ENCODE results near the gene FBN2. TPM values are rescaled to one million over a fixed set of nuclear protein-coding genes. Genes with fewer than 3 reads are reported as not detected.
"Not testable (repeated sequence)": the region's sequence is repeated elsewhere in the genome, so short reads cannot be mapped to it uniquely, and the experiment has no call there.

The FBN2 gene
- total and polyA plus RNA-seq, 11 donors = 7.4 to 28.0 (median 9.7) TPM

GRCh38 chr5:128506643-128507042 is 31.4 kb downstream of the FBN2 start:
- H3K4me1 ChIP-seq = no peaks in the 10 kb centered on the region
- ATAC-seq (no peak), DNase-seq (no peak)
- no peak overlapping the region for H3K4me3 ChIP-seq
- intact Hi-C loops (cut with DNase I) = no loop called here
- no peak overlapping the region for H3K27ac ChIP-seq
- peaks cover 0 to 16% (median 4%) of the 10 kb centered on the region in 12 donors for H3K9me3 ChIP-seq
- H3K36me3 ChIP-seq = no peaks in the 10 kb centered on the region
- WGBS, 4 donors = 90 to 95% (median 94%) methylated on average over 2 of the region's 2 CpGs
- no peaks in the 10 kb centered on the region for H3K27me3 ChIP-seq
- TF ChIP-seq POLR2A (IDR thresholded peaks at IDR 0.05) (no peak), CTCF (IDR thresholded peaks at IDR 0.05) (no peak)

- intact Hi-C loops (cut with DNase I); H3K27ac ChIP-seq; ATAC-seq; H3K4me3 ChIP-seq; DNase-seq; H3K27me3 ChIP-seq; H3K36me3 ChIP-seq; H3K4me1 ChIP-seq: not testable (repeated sequence)
- H3K9me3 ChIP-seq = peaks cover 0 to 16% (median 4%) of the 10 kb centered on the region in 12 donors
- 92 to 100% (median 97%) methylated on average over 1 of the region's 1 CpG; no CpG with 5 or more reads in 1 of the 4 donors for WGBS, 4 donors
Observed at GRCh38 chr5:128503727-128504126, 34.3 kb downstream of the FBN2 start.

GRCh38 chr5:128498844-128499455 is 39.1 kb downstream of the FBN2 start:
- Histone ChIP-seq H3K4me1 (peaks cover 0 to 4% (median 0%) of the 10 kb centered on the region in 12 donors), H3K27ac (no peak overlapping the region), H3K27me3 (no peaks in the 10 kb centered on the region), H3K9me3 (peaks cover 0 to 22% (median 3%) of the 10 kb centered on the region in 12 donors), H3K4me3 (no peak overlapping the region), H3K36me3 (no peaks in the 10 kb centered on the region)
- 44 to 55% (median 46%) methylated on average over 5 of the region's 5 CpGs for WGBS, 4 donors
- intact Hi-C loops (cut with DNase I) = loop anchor here (1.0 to 10.0 kb wide), 6 partner anchors 152 to 937 kb away; no protein-coding TSS in a partner anchor
- TF ChIP-seq CTCF (IDR thresholded peaks at IDR 0.05) (peak; percentile 27 to 72 (median 58)), POLR2A (IDR thresholded peaks at IDR 0.05) (no peak)
- DNase-seq (peak in 1 of 5 donors; percentile 17), ATAC-seq (peak in 2 of 4 donors; percentile 50 to 61)

GRCh38 chr5:128494516-128494915 is 43.5 kb downstream of the FBN2 start:
- 38 to 57% (median 48%) methylated on average over 1 of the region's 1 CpG for whole genome bisulfite sequencing, 4 donors
- Histone ChIP-seq H3K27me3 (no peaks in the 10 kb centered on the region), H3K27ac (peak overlapping the region in 2 of 12 donors; percentile 14 to 25), H3K4me1 (peaks cover 0 to 11% (median 0%) of the 10 kb centered on the region in 12 donors), H3K9me3 (peaks cover 0 to 17% (median 0%) of the 10 kb centered on the region in 12 donors), H3K36me3 (no peaks in the 10 kb centered on the region), H3K4me3 (no peak overlapping the region)
- no peak for DNase-seq
- TF ChIP-seq POLR2A (IDR thresholded peaks at IDR 0.05) = no peak
- TF ChIP-seq CTCF (IDR thresholded peaks at IDR 0.05) = no peak
- intact Hi-C loops (cut with DNase I) = loop anchor here in 1 of 10 donors (10.0 kb wide), 1 partner anchor 620 kb away; no protein-coding TSS in a partner anchor
- ATAC-seq = no peak

Measured in heart left ventricle (tissue), 16 donors.